Stimulated activated CD4-positive, alpha-beta T cell treated with anti-CD3 and anti-CD28 coated beads, TNF-alpha, amount 100 ng/mL, for 4 hours (primary cell): ENCODE data around the gene SF3B3.

ENCODE experiments used
- DNase-seq, 3 experiments: peaks; one replicate each; pipeline ENCODE4 v3.0.0-alpha.2; 2020; ENCODE audit warnings: low read depth in 3 of 3

SF3B3 gene

DNA sequence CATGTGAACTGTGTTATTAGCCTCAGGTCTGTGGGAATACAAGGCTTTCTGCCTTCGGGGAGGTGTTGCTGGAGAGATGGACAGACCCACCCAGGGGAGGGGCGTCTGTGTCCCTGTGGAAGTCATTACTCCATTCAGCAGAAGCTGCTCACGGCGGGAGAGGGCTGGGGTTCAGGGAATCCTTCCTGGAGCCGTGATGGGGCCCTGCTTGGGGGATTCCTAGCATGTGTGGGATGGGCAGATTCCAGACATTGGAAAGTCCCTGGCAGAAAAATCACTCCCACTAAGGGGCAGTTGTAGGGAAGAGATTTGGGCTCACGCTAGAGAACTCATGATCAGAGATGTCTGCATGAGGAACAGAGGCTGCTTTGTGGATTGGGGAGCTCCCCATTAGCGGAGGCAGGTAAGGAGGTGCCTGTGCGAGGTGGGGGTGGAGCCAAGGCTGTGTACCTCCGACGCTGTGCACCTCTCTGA is 66.4 kb downstream of the SF3B3 start:
- DNase-seq: no peak

DNA sequence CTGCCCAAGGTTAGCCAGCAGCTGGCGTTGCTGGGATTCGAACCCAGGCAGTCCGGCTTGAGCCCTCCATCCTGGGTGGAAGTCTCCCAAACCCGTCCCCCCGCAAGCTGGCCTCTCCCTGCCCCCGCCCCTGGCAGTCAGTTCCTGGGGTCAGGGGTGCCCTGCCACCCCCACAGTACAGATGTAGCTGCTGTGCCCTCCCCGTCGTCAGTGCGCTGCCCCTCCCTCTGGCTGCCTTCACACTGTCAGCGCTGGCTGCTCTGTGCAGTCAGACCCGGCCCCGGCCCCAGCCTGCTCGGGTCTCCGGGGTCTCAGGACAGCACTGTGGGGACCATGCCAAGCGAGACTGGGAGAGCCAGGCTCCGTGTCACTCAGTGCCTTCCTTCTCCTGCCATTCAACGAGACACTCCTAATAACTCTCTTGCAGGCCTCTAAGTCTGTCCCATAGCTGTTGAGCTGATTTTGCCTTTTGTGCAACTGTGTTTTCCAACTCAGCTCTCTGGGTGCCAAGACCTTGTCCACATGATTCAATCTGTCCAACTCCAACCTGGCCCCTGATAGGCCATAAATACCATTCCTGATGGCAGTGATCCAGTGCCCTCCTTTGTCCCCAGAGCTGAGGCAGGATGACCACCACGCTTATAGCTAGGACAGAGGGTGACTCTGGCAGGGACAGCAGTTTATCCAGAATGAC is 67.3 kb downstream of the SF3B3 start:
- no peak for DNase-seq

DNA sequence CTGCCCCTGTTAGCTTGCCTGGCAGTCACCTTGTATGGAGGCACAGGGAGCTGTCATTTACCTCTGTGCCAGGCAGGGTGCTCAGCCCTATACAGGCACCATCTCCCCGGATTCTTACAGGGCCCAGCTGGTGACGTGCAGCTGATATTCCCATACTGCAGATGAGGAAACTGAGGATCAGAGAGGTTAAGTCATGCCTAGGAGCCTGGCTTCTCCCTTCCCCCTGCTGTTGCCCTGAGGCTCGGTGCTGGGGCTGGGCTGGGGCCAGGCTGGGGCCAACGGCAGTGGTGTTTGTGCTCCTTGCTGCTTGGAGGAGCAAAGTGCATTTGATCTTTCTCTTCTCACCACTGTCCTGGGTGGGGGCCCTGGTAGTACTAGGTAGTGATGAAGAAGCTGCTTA is 68.0 kb downstream of the SF3B3 start:
- DNase-seq: no peak

DNA sequence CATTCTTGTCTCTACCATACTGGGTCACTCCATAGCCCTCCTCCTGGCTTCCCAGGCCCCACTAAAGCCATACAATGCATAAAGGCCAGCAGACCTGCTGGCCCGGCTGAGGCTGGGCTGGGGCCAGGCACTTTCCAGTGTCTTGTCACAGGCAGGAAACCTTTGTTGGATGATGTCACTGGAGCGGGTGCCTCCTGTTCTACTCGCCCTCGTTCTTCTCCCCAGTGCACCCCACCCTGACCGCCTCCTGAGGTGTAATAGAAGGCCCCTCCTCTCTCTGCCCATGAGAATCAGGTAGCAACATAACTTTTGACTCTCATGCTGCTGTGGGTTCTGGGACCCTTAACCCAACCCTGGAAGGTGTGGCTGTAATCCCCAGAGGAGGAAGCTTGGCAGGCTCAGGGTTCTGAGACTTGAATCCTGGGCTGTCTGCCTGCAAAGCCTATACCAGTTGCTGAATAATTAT is 68.5 kb downstream of the SF3B3 start:
- no peak for DNase-seq

DNA sequence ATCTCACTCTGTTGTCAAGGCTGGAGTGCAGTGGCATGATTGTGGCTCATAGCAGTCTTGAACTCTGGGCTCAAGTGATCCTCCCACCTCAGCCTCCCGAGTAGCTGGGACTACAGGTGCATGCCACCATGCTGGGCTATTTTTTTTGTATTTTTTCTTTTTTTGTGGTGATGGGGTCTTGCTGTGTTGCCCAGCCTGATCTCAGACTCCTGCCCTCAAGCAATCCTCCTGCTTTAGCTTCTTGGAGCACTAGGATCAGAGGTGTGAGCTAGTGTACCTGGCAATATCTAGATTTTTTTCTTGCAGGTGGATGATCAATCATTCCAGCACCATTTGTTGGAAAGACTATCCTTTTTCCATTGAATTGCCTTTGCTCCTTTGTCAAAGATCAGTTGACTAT is 69.9 kb downstream of the SF3B3 start:
- DNase-seq: no peak

DNA sequence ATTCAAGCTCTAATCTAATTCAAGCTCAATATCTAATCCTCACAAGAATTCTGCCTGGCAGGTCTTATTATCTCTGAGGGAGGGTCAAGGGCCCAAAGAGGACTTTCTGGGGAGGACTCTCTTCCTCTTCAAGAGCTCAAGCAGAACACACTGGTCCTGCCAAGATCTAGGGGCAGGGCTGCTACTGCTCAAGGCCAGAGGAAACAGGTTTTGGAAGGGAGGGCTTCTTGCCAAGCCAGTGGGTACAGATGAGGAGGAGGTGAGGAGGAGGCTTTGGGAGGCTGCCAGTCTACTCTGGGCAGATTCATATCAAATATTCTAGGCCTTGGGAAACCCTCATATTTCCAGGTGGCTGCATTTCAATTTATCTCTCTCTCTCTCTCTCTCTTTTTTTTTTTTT is 71.0 kb downstream of the SF3B3 start:
- no peak for DNase-seq

DNA sequence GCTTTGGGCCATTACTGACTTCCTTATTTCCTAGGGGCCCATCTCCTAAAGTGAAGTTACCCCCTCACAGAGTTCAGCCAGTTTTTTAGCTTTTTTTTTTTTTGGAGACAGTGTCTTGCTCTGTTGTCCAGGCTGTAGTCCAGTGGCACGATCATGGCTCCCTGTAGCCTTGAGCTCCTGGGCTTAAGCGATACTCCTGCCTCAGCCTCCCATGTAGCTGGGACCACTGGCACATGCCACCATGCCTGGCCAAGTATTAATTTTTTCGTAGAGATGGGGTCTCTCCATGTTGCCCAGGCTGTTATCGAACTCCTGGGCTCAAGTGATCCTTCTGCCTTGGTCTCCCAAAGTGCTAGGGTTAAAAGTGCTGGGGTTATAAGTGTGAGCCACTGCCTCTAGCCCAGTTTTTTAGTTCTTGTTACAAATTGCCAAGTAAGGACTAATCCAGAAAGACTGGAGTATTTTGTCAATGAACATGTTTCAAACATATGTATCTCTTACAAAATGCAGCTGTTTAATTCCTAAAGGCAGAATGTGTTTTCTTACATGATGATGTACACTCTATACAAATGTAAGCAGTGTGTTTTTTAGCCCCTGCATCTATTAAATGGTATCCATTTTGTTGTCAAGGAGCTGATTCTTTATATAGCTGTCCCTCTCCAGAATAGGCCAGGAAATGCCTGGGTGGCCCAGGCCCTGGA is 73.7 kb downstream of the SF3B3 start:
- DNase-seq: no peak

DNA sequence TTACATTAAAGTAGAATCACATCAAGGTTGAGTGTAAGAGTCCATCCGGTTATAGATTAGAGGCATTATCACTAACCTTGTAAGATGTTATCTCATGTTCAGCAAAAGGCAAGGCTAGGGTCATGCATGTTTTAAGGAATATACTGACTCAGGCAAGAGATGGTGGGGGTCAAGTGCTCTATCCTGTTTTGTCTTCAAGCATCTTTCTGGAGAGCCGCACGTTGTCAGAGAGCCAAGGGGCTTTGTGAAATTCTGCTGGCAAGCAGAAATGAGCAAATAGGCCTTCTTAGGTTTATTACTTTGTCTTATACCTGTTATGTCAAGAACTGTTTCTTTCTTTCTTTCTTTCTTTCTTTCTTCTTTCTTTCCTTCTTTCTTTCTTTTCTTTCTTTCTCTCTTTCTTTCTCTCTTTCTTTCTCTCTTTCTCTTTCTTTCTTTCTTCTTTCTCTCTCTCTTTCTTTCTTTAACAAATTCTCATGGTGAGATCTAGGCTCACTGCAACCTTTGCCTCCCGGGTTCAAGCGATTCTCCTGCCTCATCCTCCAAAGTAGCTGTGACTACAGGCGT is 75.4 kb downstream of the SF3B3 start:
- no peak for DNase-seq

DNA sequence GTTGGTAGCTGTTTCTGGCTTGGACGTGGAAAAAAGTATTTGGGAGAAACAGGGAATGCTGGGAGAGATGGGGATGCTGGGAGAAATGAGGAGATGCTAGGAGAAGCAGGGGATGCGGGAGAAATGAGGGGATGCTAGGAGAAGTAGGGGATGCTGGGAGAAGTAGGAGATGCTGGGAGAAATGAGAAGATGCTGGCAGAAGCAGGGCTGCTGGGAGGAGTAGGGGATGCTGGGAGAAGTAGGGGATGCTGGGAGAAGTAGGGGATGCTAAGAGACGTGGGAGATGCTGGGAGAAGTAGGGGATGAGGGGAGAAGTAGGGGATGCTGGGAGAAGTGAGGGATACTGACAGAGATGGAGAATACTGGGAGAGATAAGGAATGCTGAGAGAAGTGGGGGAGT is 77.1 kb downstream of the SF3B3 start:
- no peak for DNase-seq

DNA sequence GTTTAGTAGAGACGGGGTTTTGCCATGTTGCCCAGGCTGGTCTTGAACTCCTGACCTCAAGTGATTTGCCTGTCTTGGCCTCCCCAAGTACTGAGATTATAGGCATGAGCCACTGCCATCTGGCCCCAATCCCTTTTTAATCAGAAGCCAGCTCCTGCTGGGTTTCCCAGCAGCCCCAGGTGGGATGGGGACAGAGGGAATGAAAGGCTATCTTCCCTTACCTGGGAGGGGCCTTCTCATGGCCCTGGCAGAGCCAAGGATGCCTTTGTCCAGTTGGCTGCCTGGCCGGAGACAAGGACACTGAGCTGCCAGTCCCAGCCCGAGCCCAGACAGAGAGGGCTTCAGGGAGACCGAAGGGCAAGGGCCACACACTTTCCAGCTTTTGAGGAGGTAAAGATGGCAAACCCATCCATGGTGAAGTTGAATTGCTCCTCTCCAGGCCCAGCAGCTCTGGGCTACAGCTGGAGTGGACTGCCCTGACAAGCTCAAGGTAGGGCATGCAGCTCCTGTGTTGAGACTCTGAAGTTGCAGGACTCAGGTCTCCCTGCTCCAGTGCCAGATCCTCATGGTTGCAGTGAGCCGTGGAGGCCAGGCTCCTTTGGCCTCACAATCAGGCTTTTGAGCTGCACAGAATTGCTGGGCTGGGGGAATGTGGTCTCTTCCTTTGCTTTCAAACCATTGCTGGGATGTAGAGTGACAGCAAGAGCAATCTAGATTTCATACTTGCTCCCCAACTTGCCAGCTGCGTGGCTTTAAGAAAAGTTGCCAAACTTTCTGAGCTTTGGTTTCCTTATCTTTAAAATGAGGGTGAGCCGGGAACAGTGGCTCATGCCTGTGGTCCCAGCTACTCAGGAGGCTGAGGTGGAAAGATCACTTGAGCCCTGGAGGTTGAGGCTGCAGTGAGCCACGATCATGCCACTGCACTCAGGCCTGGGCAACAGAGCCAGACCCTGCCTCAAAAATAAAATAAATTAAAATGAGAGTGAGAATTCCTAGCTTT is 78.3 kb downstream of the SF3B3 start:
- DNase-seq: no peak

DNA sequence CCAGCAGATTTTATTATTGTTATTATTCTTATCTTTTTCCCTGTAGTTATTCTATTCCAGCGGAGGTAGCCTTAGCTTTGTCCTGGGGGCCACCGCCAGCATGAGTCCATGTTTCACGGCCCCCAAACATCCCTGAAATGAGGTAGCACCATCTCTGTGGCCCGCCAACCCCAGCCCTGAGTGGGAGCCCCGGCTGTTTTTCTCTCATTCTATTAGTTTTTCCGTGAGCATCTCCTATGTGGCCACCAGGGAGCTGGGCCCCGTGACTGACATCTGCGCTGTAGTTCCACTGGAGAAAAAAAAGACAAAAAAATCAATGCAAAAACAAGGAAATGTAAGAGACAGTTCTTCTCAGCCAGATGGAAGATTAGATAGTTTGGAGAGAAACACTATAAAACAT is 79.2 kb downstream of the SF3B3 start:
- no peak for DNase-seq

DNA sequence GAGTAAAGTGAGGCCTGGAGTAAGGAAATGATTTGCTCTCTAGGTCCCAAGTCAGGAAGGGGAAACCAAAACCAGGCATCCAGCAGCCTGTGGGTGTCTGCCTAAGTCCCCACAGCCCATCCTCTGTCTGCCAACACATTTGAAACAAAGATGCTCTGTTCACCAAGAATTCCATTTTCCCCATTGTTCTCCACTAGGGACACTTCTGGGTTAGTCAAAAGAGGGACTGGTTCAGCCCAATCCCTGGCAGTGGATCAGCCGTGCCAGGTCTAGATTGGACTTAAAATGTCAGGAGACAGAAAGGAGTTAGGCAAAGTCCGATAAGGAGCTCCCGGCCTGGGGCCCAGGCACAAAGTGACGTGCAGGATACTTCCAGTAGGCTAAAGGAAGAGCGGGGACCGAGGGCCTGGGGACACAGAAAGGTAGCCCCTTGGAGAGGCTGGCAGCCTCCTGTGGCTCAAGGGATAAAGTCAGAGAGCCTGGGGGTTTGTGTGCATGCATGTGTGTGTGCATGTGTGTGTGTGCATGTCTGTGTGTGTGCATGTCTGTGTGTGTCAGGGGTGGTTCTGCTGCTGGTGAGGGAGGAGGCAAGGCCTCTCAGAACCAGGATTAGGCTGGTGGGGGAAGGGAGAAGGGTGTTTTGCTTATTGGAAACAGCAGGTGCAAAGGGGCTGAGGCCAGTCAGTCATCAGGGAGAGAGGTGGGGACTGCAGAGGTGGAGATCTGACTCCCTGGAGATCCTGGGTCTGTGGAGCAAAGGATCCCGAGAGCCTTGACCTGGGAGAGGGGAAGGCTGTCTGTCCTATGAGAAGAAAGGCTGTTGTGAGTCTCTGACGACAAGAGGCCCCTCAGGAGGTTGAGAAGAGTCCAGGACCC is 81.0 kb downstream of the SF3B3 start:
- no peak for DNase-seq

DNA sequence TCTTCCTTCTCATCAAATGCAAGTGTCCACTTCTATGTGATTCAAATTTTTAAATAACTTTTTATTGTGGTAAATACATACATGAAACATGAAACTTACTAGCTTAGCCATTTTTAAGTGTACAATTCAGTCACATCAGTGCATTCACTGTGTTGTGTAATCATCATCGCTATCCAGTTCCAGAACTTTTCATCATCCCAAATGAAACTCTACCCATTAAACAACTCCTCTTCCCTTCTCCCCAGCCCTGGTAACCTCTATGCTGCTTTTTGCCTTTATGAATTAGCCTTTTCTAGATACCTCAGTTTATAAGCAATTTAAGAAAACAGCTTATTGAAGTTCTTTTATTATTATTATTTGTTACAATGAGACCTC is 81.7 kb downstream of the SF3B3 start:
- no peak for DNase-seq

DNA sequence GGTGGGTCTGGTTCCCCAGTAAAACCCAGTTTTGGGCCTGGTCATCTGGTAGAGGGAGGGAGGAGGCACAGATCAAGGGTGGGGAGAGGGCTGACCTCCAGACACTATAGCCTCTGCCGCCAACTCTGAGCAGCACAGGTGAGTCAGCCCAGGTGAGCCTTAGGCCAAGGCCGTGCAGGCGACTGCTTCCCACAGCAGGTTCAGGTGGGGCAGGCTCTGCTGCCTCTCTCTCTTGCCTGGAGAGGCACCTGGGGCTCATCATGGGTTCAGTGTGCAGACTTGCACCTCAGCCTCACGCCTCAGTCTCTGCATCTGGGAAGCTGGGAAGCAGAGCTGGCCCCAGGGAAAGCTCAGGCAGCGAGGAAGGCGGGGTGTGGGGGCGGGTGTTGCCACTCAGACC is 84.9 kb downstream of the SF3B3 start:
- DNase-seq: no peak

DNA sequence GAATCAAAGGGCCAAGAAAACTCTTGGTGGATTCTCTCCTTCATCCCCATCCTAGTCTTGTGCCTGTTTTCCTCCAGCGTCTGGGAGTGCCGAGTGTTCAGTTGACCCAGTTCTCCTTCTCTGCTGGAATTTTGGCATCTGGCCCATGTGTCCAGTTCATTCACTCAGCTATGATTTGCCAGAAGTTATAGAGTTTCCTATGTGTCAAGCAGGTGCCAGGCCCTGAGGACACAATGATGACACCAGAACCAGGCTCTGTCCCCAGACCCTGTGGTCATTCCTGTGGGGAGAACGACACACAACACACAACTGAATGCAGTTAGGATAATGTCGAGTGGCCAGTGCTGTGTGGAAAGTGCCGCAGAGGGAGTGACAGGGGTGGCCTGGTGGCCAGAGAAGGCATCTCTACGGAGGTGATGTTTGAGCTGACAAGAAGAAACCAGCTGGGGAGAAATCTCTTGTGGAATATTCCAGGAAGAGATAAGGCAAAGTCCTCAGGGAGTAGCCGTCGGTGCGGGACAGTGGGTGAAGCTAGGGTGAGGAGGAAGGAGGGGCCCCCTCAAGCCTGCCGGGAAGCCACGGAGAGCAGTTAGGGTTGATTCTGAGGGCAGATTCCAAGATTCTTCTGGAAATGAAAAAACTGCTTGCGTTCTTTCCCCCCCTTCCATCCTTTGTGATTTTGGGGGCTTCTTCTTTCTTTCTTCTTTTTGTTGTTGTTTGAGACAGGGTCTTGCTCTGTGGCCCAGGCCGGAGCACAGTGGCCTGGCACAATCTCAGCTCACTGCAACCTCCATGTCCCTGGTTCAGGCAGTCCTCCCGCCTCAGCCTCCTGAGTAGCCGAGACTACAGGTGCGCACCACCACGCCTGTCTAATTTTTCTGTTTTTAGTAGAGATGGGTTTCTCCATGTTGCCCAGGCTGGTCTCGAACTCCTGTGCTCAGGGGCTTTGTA is 86.9 kb downstream of the SF3B3 start:
- DNase-seq: no peak

DNA sequence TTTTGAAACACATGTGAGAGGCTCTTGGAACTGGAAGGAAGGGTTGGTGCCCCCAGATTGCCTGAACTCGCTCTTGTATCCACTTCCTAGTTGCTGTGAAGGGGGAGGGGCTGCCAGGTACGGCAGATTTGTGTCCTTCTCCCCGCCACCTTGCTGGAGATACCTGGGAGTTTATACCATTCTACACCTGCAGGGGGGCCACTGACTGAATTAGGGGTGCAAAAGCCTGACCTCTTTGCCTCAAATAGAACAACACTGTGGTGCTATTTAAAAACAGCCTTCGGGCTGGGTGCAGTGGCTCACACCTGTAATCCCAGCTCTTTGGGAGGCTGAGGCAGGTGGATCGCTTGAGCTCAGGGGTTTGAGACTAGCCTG is 87.6 kb downstream of the SF3B3 start:
- no peak for DNase-seq

DNA sequence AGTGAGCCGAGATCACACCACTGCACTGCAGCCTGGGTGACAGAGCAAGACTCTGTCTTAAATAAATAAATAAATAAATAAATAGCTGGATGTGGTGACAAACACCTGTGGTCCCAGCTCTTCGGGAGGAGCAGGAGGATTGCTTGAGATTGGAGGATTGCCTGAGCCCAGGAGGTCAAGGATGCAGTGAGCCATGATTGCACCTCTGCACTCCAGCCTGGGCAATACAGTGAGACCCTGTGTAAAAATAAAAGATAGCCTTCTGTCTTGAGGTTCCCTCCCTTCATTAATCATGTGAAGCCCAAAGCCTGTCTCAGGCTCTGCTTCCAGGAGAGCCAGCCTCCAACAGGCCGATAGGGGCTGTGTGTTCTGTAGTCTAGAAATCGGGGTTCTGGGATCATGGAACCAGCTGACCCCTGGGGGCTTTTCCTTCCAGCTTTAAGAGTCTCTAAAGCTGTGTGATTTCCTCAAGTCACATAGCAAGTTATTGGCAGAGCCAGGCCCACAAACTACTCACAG is 88.2 kb downstream of the SF3B3 start:
- DNase-seq: no peak

DNA sequence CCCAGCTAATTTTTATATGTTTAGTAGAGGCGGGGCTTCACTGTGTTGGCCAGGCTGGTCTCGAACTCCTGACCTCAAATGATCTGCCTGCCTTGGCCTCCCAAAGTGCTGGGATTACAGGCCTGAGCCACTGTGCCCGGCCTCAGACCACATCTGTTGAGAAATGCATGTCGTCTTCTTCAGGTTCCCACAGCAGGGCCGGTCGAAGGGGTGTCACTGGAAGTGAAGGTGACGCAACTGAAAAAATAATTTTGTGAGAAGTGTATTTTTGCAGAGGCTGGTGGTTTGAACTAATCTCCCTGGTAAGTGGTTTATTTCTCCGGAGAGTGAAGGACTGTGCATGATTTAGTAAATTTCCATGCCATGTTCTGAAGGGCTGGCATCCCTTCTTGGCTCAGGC is 89.3 kb downstream of the SF3B3 start:
- no peak for DNase-seq

DNA sequence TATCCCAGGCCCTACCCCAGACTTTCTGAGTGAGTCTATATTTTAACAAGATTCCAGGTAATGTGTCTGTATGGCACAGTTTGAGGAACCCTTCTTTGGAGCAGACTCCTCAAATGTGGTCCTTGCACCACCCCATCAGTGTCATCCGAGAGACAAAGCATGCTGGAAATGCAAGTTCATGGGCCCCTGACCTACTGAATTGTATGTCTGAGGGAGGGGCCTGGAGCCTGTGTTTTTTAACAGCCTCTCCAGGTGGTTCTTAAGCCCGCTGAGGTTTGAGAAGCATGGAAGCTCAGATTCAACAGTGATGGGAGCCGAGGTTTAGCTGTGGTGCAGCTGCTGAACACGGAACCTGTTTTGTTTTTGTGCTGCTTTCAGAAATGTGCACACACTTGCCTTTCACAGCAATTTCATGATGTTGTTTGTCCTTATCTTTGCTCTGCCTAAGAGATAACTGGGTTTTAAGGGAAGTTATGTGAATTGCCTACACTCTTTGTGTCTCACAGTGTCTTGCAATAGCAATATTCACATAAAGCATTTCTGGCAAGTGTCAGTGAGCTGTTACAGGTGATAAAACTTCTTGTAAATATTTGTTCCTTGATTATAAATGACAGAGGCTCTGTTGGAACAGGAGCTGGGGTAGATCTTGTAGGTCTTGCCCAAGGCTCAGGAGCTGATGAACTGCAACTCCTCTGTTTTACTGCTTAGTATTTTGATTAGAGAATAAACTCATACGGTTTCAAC is 90.8 kb downstream of the SF3B3 start:
- DNase-seq: no peak
